SU-DHL-6 (cell line): ENCODE results near the gene PIGB.

ENCODE experiments used
- H2AFZ ChIP-seq: fragments of 200-600 bp; sonication (generic); 2 replicates; pipeline ENCODE4 v1.6.1; 2014; ENCODE audit warnings: low read depth, mild to moderate bottlenecking, moderate library complexity, mixed read lengths, antibody characterized with exemption, low read length; ENCODE audit not compliant: severe bottlenecking
- H3F3A ChIP-seq: fragments of 200-600 bp; shearing (Covaris generic); 2 replicates; pipeline ENCODE4 v1.6.0; 2016; ENCODE audit warnings: antibody characterized with exemption, mild to moderate bottlenecking; ENCODE audit not compliant: insufficient read depth
- H3K27ac ChIP-seq: fragments of 200-600 bp; sonication (generic); 2 replicates; pipeline ENCODE4 v1.5.1; 2016; ENCODE audit warnings: low read depth, mild to moderate bottlenecking, low read length, moderate library complexity, mixed read lengths
- H3K27me3 ChIP-seq: fragments of 200-600 bp; sonication (generic), shearing (Covaris generic); 2 replicates; pipeline ENCODE4 v1.6.0; 2014; ENCODE audit warnings: mild to moderate bottlenecking, low read length
- H3K36me3 ChIP-seq: fragments of 200-600 bp; sonication (generic); 2 replicates; pipeline ENCODE4 v1.6.1; 2014; ENCODE audit warnings: mild to moderate bottlenecking, low read length, mixed read lengths
- H3K4me2 ChIP-seq: fragments of 300-600, 200-600 bp; shearing (Covaris generic), sonication (generic); 2 replicates; pipeline ENCODE4 v1.6.0; 2014; ENCODE audit warnings: low read length, low read depth, mild to moderate bottlenecking; ENCODE audit not compliant: poor library complexity, severe bottlenecking
- H3K4me3 ChIP-seq: fragments of 200-600 bp; sonication (generic); 2 replicates; pipeline ENCODE4 v1.5.1; 2014; ENCODE audit warnings: antibody characterized with exemption, low read length, mild to moderate bottlenecking, mixed read lengths; ENCODE audit not compliant: insufficient read depth, poor library complexity, severe bottlenecking
- H3K79me2 ChIP-seq: fragments of 200-600 bp; sonication (generic); 2 replicates; pipeline ENCODE4 v1.6.1; 2014; ENCODE audit warnings: mild to moderate bottlenecking, low read length, moderate library complexity; ENCODE audit not compliant: insufficient read depth
- H3K9ac ChIP-seq: fragments of 200-600 bp; sonication (generic); 2 replicates; pipeline ENCODE4 v1.7.0; 2014; ENCODE audit warnings: mild to moderate bottlenecking, low read length
- H3K9me2 ChIP-seq: fragments of 200-600 bp; sonication (generic); replicated peaks from 2 replicates; pipeline ENCODE4 v1.6.1; 2014; ENCODE audit warnings: low read length; ENCODE audit not compliant: insufficient read depth
- H3K9me3 ChIP-seq: fragments of 200-600 bp; sonication (generic); 2 replicates; pipeline ENCODE4 v1.6.1; 2014; ENCODE audit warnings: low read length, mixed read lengths; ENCODE audit not compliant: insufficient read depth
- H4K20me1 ChIP-seq: fragments of 200-600 bp; sonication (generic); 2 replicates; pipeline ENCODE4 v1.6.1; 2014; ENCODE audit warnings: low read depth, mild to moderate bottlenecking, antibody characterized with exemption, low read length, moderate library complexity, mixed read lengths
- EZH2phosphoT487 ChIP-seq: fragments of 200-600 bp; sonication (generic), shearing (Covaris generic); conservative IDR thresholded peaks from 2 replicates; pipeline ENCODE4 v1.6.1; 2018; ENCODE audit warnings: mild to moderate bottlenecking, antibody characterized with exemption, low read length, moderate library complexity, mixed read lengths
- TF ChIP-seq, protein P1 (sequence below): fragments of 200-600 bp; sonication (generic); IDR thresholded peaks from one replicate; pipeline ENCODE4 v1.5.1; 2017; ENCODE audit warnings: antibody characterized with exemption, mild to moderate bottlenecking, low read length, moderate library complexity; ENCODE audit not compliant: insufficient read depth, poor library complexity, severe bottlenecking

Gene PIGB

DNA sequence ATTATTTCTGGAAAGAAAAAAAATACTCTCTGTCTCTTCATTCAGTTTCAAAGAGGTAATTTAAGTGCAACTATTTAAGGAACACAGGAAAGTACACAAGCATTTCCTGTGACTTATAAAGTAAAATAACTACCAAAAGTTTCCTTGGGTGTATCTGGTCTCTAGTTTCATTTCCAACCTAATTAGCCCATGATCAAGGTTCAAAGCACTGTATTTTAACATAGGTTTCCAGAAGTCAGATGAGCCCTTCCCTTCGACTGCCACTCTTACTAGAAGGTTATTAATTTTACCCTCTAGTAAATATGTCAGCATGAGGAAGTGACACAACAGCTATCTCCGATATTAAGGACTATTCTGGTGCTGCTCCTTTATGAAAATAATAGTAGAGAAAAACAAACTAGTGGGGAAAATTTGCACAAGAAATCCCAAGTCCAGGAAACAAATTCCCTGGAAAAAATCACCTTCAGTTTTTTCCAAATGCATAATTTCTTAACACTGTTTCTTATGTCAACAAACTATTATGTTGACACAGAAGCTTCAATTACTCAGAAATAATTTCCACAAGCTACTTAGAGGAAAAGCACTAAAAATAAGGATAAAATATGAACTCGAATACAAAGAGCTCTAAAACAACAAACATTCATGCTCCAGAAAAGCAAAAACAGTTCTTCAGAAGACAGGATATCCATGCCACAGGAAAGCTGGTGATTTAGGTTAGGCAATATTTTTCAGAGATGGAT is 53.8 kb downstream of the PIGB start:
- no peaks in the 10 kb centered on the region for H3K9me2 ChIP-seq
- H3K27ac ChIP-seq, result no peak overlapping the region
- no peak overlapping the region for H2AFZ ChIP-seq
- peak overlapping the region; percentile 22 for H3K4me2 ChIP-seq
- H3K79me2 ChIP-seq, result no peaks in the 10 kb centered on the region
- no peaks in the 10 kb centered on the region for H3K9me3 ChIP-seq
- no peaks in the 10 kb centered on the region for H4K20me1 ChIP-seq
- H3F3A ChIP-seq, result no peaks in the 10 kb centered on the region
- TF ChIP-seq, protein P1, sequence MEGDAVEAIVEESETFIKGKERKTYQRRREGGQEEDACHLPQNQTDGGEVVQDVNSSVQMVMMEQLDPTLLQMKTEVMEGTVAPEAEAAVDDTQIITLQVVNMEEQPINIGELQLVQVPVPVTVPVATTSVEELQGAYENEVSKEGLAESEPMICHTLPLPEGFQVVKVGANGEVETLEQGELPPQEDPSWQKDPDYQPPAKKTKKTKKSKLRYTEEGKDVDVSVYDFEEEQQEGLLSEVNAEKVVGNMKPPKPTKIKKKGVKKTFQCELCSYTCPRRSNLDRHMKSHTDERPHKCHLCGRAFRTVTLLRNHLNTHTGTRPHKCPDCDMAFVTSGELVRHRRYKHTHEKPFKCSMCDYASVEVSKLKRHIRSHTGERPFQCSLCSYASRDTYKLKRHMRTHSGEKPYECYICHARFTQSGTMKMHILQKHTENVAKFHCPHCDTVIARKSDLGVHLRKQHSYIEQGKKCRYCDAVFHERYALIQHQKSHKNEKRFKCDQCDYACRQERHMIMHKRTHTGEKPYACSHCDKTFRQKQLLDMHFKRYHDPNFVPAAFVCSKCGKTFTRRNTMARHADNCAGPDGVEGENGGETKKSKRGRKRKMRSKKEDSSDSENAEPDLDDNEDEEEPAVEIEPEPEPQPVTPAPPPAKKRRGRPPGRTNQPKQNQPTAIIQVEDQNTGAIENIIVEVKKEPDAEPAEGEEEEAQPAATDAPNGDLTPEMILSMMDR, result no peak
- TF ChIP-seq EZH2phosphoT487, result no peak
- 0 out of 2 replicates have a peak, but pooled peaks cover 2% of the 10 kb centered on the region for H3K36me3 ChIP-seq
- H3K9ac ChIP-seq, result no peak overlapping the region
- no peak overlapping the region for H3K4me3 ChIP-seq
- no peaks in the 10 kb centered on the region for H3K27me3 ChIP-seq

DNA sequence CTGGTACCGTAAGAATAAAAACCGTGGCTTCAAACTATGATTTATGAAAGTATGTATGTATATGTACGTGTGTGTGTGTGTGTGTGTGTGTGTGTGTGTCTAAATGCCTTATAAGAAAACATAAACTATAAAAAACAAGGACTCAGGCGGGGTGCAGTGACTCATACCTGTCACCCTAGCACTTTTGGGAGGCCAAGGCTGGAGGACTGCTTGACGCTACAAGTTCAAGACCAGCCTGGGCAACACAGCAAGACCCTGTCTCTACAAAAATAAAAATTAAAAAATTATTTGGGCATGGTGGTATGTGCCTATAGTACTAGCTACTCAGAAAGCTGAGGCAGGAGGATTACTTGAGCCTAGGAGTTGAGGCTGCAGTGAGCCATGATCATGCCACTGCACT is 60.1 kb downstream of the PIGB start:
- no peak overlapping the region for H3K27ac ChIP-seq
- H2AFZ ChIP-seq, result no peak overlapping the region
- H3K9me2 ChIP-seq, result no peaks in the 10 kb centered on the region
- H3K79me2 ChIP-seq, result no peaks in the 10 kb centered on the region
- H3K36me3 ChIP-seq, result 0 out of 2 replicates have a peak, but pooled peaks cover 2% of the 10 kb centered on the region
- no peaks in the 10 kb centered on the region for H3F3A ChIP-seq
- H3K4me3 ChIP-seq, result no peak overlapping the region
- no peaks in the 10 kb centered on the region for H4K20me1 ChIP-seq
- H3K4me2 ChIP-seq, result no peak overlapping the region
- no peaks in the 10 kb centered on the region for H3K27me3 ChIP-seq
- H3K9ac ChIP-seq, result no peak overlapping the region
- H3K9me3 ChIP-seq, result no peaks in the 10 kb centered on the region
- TF ChIP-seq, protein P1, result no peak
- no peak for TF ChIP-seq EZH2phosphoT487

DNA sequence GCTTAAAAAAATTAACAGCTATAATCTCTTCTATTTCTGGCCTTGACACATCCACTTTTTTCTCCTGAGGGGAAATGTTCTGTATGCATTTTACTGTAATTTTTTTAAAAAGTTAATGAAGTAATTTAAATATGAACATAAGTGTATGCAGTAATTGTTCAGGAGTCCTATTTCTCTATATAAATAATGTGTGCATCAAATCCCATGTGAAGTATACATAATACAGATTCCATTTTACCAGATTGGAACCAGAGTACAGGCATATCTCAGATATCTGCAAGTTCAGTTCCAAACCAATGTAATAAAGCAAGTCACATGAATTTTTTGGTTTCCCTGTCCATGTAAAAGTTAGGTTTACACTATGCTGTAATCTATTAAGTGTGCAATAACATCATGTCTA is 62.6 kb downstream of the PIGB start:
- Histone ChIP-seq H3K27me3 (no peaks in the 10 kb centered on the region), H3K36me3 (no peaks in the 10 kb centered on the region), H3K9me2 (no peaks in the 10 kb centered on the region), H3K9me3 (no peaks in the 10 kb centered on the region), H3F3A (no peaks in the 10 kb centered on the region), H4K20me1 (no peaks in the 10 kb centered on the region), H3K4me3 (no peak overlapping the region), H3K79me2 (no peaks in the 10 kb centered on the region), H2AFZ (no peak overlapping the region), H3K9ac (no peak overlapping the region), H3K27ac (no peak overlapping the region), H3K4me2 (no peak overlapping the region)
- TF ChIP-seq, protein P1, result no peak
- TF ChIP-seq EZH2phosphoT487, result no peak
